ENCODE data around the gene RYR1. TPM values are rescaled to one million over a fixed set of nuclear protein-coding genes. Genes with fewer than 3 reads are reported as not detected.

The RYR1 gene
- total and polyA plus RNA-seq, 10 of the 15 experiments (the other 5 are each of a cell fraction or from before 2014, with no cell fraction given): under 0.01 to 0.32 (median 0.07) TPM; not detected in 1

DNA sequence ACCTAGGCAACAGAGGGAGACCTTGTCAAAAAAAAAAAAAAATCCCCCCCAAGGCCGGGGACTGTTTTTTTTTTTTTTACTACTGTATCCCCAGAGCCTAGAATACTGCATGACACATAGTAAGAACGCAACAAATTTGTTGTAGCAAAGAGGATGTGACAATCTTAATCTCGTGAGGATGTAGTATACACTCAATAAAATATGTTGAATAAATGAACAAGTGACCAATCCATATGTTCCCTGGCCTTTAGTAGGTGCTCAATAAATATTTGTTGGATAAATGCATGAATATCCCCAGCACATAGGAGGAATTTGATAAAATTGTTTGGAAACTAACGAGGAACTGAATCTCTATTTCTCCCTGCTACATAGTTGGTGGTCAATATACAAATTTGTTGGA lies 108.5 kb downstream of the RYR1 start:
- POLR2A ChIA-PET: interaction anchor here (0.7 kb wide), 1 partner anchor 35 kb away, joined by 7 read pairs; no protein-coding TSS in a partner anchor
- SMC1A ChIA-PET (ENCODE audit: uncharacterized antibody, unreplicated experiment): no interaction called here
- no peaks in the 10 kb centered on the region for H4K20me1 ChIP-seq (ENCODE audit: control insufficient read depth, insufficient read depth)
- ATAC-seq: no peak
- no peak overlapping the region for H3K27ac ChIP-seq (ENCODE audit: control insufficient read depth, insufficient read depth)
- no peak overlapping the region for H3K4me3 ChIP-seq
- no peak overlapping the region for H3K9ac ChIP-seq (ENCODE audit: control insufficient read depth, insufficient read depth, low read length)
- RAD21 ChIA-PET (ENCODE audit: unreplicated experiment): no interaction called here
- H3K9me3 ChIP-seq (replicated peaks; ENCODE audit: control insufficient read depth, insufficient read depth, low read length): no peaks in the 10 kb centered on the region; the same call in 2 of the 3 replicates
- in situ Hi-C loops (cut with MboI) (no loop called here), intact Hi-C loops (cut with micrococcal nuclease; ENCODE audit: unreplicated experiment) (loop anchor here (10.0 kb wide), 1 partner anchor 293 kb away; the partner anchor contains the start of gene ECH1)
- WGBS (ENCODE audit: insufficient coverage, insufficient replicate concordance, low lambda C conversion rate, missing lambda C conversion rate): 28% methylated on average over 3 of the region's 4 CpGs
- H3K36me3 ChIP-seq (ENCODE audit: control insufficient read depth in 2 of 2, insufficient read depth in 2 of 2, low read length in 1 of 2): no peaks in the 10 kb centered on the region; a peak in 1 of 4 replicates
- no peak for DNase-seq (ENCODE audit: low read depth, low spot score)
- FAIRE-seq: no peak
- H3K4me2 ChIP-seq (ENCODE audit: control insufficient read depth, insufficient read depth): no peak overlapping the region
- peaks cover 5% of the 10 kb centered on the region; the same call in 1 of the 2 replicates for H3K4me1 ChIP-seq (ENCODE audit: control insufficient read depth, insufficient read depth, low read length)
- H2AFZ ChIP-seq (ENCODE audit: control insufficient read depth, low read depth, low read length): no peak overlapping the region
- CTCF ChIA-PET: interaction anchor here (1.3 kb wide), 1 partner anchor 93 kb away, joined by 3 read pairs; no protein-coding TSS in a partner anchor
- no TSS peak for BruUV-seq (replicated peaks)
- no peaks in the 10 kb centered on the region for H3K27me3 ChIP-seq (replicated peaks in 1 of 2; ENCODE audit: control insufficient read depth in 2 of 2, insufficient read depth in 2 of 2, low read length in 1 of 2)
- H3K79me2 ChIP-seq (ENCODE audit: control insufficient read depth, insufficient read depth, low read length): no peaks in the 10 kb centered on the region
- TF ChIP-seq YY1 (IDR thresholded peaks at IDR 0.05; ENCODE audit: low read depth, low read length) (no peak), SPI1 (IDR thresholded peaks at IDR 0.05; ENCODE audit: borderline replicate concordance, insufficient read depth, low read depth, low read length) (no peak), STAT1 (conservative IDR thresholded peaks at IDR 0.05) (no peak), ZZZ3 (IDR thresholded peaks at IDR 0.05; ENCODE audit: control insufficient read depth, insufficient read length, low read depth) (no peak), JUNB (IDR thresholded peaks at IDR 0.05) (no peak), MEF2A (IDR thresholded peaks at IDR 0.05; ENCODE audit: insufficient read depth, low read depth, low read length) (no peak), BCL11A (IDR thresholded peaks at IDR 0.05; ENCODE audit: low read depth, low read length) (no peak), BCLAF1 (IDR thresholded peaks at IDR 0.05) (no peak), POU2F2 (IDR thresholded peaks at IDR 0.05; ENCODE audit: borderline replicate concordance, low read depth, low read length) (no peak), NBN (IDR thresholded peaks at IDR 0.05) (no peak), ETV6 (conservative IDR thresholded peaks at IDR 0.05 in 1 of 2, IDR thresholded peaks at IDR 0.05 in 1 of 2; ENCODE audit: borderline replicate concordance in 1 of 2, low read depth in 1 of 2) (no peak), MYB (IDR thresholded peaks at IDR 0.05; ENCODE audit: borderline replicate concordance, low read depth, low read length) (no peak), FOS (IDR thresholded peaks at IDR 0.05; ENCODE audit: borderline replicate concordance, extremely low read depth, insufficient read length) (no peak)
- TF ChIP-seq, protein P1, sequence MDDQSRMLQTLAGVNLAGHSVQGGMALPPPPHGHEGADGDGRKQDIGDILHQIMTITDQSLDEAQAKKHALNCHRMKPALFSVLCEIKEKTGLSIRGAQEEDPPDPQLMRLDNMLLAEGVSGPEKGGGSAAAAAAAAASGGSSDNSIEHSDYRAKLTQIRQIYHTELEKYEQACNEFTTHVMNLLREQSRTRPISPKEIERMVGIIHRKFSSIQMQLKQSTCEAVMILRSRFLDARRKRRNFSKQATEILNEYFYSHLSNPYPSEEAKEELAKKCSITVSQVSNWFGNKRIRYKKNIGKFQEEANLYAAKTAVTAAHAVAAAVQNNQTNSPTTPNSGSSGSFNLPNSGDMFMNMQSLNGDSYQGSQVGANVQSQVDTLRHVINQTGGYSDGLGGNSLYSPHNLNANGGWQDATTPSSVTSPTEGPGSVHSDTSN (IDR thresholded peaks at IDR 0.05; ENCODE audit: insufficient replicate concordance, low read depth, low read length): no peak
- TF ChIP-seq, protein P2, sequence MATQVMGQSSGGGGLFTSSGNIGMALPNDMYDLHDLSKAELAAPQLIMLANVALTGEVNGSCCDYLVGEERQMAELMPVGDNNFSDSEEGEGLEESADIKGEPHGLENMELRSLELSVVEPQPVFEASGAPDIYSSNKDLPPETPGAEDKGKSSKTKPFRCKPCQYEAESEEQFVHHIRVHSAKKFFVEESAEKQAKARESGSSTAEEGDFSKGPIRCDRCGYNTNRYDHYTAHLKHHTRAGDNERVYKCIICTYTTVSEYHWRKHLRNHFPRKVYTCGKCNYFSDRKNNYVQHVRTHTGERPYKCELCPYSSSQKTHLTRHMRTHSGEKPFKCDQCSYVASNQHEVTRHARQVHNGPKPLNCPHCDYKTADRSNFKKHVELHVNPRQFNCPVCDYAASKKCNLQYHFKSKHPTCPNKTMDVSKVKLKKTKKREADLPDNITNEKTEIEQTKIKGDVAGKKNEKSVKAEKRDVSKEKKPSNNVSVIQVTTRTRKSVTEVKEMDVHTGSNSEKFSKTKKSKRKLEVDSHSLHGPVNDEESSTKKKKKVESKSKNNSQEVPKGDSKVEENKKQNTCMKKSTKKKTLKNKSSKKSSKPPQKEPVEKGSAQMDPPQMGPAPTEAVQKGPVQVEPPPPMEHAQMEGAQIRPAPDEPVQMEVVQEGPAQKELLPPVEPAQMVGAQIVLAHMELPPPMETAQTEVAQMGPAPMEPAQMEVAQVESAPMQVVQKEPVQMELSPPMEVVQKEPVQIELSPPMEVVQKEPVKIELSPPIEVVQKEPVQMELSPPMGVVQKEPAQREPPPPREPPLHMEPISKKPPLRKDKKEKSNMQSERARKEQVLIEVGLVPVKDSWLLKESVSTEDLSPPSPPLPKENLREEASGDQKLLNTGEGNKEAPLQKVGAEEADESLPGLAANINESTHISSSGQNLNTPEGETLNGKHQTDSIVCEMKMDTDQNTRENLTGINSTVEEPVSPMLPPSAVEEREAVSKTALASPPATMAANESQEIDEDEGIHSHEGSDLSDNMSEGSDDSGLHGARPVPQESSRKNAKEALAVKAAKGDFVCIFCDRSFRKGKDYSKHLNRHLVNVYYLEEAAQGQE (IDR thresholded peaks at IDR 0.05; ENCODE audit: low read depth, low read length): no peak
- TF ChIP-seq, protein P3, sequence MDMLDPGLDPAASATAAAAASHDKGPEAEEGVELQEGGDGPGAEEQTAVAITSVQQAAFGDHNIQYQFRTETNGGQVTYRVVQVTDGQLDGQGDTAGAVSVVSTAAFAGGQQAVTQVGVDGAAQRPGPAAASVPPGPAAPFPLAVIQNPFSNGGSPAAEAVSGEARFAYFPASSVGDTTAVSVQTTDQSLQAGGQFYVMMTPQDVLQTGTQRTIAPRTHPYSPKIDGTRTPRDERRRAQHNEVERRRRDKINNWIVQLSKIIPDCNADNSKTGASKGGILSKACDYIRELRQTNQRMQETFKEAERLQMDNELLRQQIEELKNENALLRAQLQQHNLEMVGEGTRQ (IDR thresholded peaks at IDR 0.05; ENCODE audit: borderline replicate concordance, low read depth, low read length): no peak
